Esophagus muscularis mucosa (tissue), 4 donors: ENCODE data around the gene TTC27. TPM values are rescaled to one million over a fixed set of nuclear protein-coding genes. Genes with fewer than 3 reads are reported as not detected.

ENCODE experiments used
- DNase-seq: peaks from one replicate; pipeline ENCODE4 v3.0.0-alpha.2; 2017; ENCODE audit errors: extremely low spot score
- H3K27ac ChIP-seq, 4 donors: fragments of 200-600 bp; sonication (generic); replicated peaks in 1 of 4; 1 replicate in 3 of 4; 2 replicates in 1 of 4; pipeline ENCODE4 v1.5.1; 2016 to 2019; ENCODE audit warnings: mild to moderate bottlenecking in 1 of 4
- H3K27me3 ChIP-seq, 4 donors: fragments of 200-600 bp; sonication (generic); one replicate each; pipeline versions ENCODE4 v1.5.1 to v1.6.0; 2016 to 2019
- H3K36me3 ChIP-seq, 4 donors: fragments of 200-600 bp; sonication (generic); one replicate each; pipeline ENCODE4 v1.5.1; 2016 to 2019
- H3K4me1 ChIP-seq, 4 donors: fragments of 200-600 bp; sonication (generic); one replicate each; pipeline ENCODE4 v1.5.1; 2016 to 2019
- H3K4me3 ChIP-seq, 4 donors: fragments of 200-600 bp; sonication (generic); 1 replicate in 2 of 4; 2 replicates in 2 of 4; pipeline ENCODE4 v1.5.1; 2016 to 2019; ENCODE audit warnings: mild to moderate bottlenecking in 4 of 4, moderate library complexity in 1 of 4
- H3K9me3 ChIP-seq, 4 donors: fragments of 200-600 bp; sonication (generic); 1 replicate in 3 of 4; 2 replicates in 1 of 4; pipeline ENCODE4 v1.5.1; 2016 to 2019
- EP300 ChIP-seq: sonication (generic); formaldehyde crosslinking; IDR thresholded peaks from one replicate; pipeline ENCODE4 v1.6.1; 2017; ENCODE audit warnings: antibody characterized with exemption
- POLR2A ChIP-seq: fragments of 450-650 bp; IDR thresholded peaks from one replicate; pipeline ENCODE4 v1.6.1; 2017; ENCODE audit warnings: antibody characterized with exemption, moderate library complexity, mild to moderate bottlenecking, low read depth
- POLR2AphosphoS5 ChIP-seq, 2 donors: sonication (generic); formaldehyde crosslinking; IDR thresholded peaks; one replicate each; pipeline ENCODE4 v1.6.1; 2017; ENCODE audit warnings: antibody characterized with exemption in 2 of 2
- WGBS: methylation state at CpG from one replicate; pipeline ENCODE4 v1.1.5; 2018; 5-methylcytosine and 5-hydroxymethylcytosine counted together
- intact Hi-C: fragments of 100-400 bp; cut with DNase I; formaldehyde crosslinking; loops from one replicate; pipeline ENCODE4 v1.15.1; 2023
- total RNA-seq, 4 donors: library from RNA; depleted of rRNA; stranded (reverse); fragments of >200 nt; gene quantifications; one replicate each; pipeline versions ENCODE4 v1.1.0 to v1.2.1, GENCODE V29; 2016
- TF ChIP-seq, protein P1 (sequence below), 3 experiments: fragments of 200-600 bp in 2 of 3; fragments of 450-650 bp in 1 of 3; sonication (generic) in 2 of 3; IDR thresholded peaks; one replicate each; pipeline ENCODE4 v1.5.1; 2017 to 2019; ENCODE audit warnings: antibody characterized with exemption in 3 of 3, mild to moderate bottlenecking in 2 of 3, moderate library complexity in 1 of 3

Gene TTC27
- total RNA-seq, 4 donors from 2014 or later: 9.8 to 13.7 (median 12.3) TPM

DNA sequence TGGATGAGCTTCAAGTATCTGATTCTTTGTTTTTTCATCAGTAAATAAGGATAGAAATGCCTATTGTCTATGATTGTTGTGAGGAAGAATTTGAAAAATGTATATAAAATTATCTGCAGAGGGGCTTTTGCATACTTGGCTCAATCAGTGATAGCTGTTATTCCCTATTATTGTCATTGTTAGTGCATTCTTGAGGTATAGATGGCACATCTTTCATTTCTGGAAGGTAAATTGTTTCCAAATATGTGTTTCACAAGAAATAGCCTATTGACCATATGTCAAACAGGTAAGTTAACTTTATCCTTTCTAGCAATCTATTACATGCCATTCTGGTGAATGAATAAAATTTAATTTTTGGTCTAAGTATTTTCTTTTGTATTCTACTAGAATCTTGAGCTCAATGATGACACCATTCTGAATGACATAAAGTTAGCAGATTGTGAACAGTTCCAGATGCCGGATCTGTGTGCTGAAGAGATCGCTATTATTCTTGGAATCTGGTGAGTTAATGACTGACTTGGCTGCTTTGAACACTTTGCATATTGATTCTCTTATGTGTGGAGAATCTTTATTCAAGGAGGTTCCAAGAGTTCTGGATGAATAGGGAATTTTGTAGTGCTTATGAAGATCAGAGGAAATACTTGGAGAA is 44.2 kb downstream of the TTC27 start:
- no peak for DNase-seq
- Histone ChIP-seq H3K4me3 (no peak overlapping the region), H3K36me3 (peaks cover 0 to 49% (median 24%) of the 10 kb centered on the region in 4 donors), H3K4me1 (no peaks in the 10 kb centered on the region), H3K27me3 (no peaks in the 10 kb centered on the region), H3K27ac (no peak overlapping the region), H3K9me3 (no peaks in the 10 kb centered on the region)
- TF ChIP-seq POLR2A (no peak), POLR2AphosphoS5 (IDR thresholded peaks at IDR 0.05) (no peak), EP300 (no peak)
- TF ChIP-seq, protein P1, sequence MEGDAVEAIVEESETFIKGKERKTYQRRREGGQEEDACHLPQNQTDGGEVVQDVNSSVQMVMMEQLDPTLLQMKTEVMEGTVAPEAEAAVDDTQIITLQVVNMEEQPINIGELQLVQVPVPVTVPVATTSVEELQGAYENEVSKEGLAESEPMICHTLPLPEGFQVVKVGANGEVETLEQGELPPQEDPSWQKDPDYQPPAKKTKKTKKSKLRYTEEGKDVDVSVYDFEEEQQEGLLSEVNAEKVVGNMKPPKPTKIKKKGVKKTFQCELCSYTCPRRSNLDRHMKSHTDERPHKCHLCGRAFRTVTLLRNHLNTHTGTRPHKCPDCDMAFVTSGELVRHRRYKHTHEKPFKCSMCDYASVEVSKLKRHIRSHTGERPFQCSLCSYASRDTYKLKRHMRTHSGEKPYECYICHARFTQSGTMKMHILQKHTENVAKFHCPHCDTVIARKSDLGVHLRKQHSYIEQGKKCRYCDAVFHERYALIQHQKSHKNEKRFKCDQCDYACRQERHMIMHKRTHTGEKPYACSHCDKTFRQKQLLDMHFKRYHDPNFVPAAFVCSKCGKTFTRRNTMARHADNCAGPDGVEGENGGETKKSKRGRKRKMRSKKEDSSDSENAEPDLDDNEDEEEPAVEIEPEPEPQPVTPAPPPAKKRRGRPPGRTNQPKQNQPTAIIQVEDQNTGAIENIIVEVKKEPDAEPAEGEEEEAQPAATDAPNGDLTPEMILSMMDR (IDR thresholded peaks at IDR 0.05): no peak
- intact Hi-C loops: no loop called here
- 80% methylated on average over 2 of the region's 2 CpGs for WGBS

DNA sequence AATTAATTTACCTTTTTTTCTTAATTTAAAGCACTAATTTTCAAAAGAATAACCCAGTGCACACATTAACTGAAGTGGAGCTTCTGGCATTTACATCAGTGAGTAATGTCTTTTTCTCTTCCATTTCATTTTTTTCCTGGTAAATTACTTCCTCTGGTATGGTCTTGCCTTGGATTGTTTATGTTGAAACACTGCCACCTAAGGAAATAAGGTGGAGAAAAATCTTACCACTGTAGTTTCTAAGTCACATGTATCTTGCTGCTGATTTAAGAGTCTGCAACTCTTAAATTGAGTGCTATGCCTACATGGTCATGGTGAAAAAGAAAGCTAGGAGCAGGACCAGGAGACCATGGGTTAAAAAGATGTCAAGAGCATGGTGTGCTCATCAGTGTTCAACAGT is 51.0 kb downstream of the TTC27 start:
- H3K36me3 ChIP-seq: peaks cover 0 to 53% (median 18%) of the 10 kb centered on the region in 4 donors

DNA sequence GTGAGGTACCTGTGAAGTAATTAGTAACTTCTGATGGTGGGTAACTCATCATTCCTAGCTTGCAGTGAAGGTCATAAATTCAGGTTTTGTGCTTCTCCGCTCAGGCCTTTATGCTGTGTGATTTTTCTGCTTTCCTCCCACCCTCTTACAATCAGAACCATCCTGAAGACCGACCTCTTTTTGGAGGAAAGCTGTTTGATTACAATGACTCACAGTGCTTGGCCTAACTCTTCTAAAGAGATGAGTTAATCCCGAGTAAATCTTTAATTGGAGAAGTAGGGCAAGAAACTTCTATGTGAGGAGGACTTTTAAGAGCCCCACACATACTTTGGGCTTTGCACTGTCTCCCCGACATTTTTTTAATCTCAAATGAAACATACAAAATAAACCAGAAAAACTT is 53.1 kb downstream of the TTC27 start:
- intact Hi-C loops: no loop called here

More for the DNA sequence above, 51.0 kb downstream of the TTC27 start:
- Histone ChIP-seq H3K27ac (no peak overlapping the region), H3K4me1 (peaks cover 0 to 3% (median 0%) of the 10 kb centered on the region in 4 donors), H3K27me3 (no peaks in the 10 kb centered on the region), H3K4me3 (no peak overlapping the region), H3K9me3 (no peaks in the 10 kb centered on the region)
- TF ChIP-seq POLR2AphosphoS5 (IDR thresholded peaks at IDR 0.05) (no peak), EP300 (no peak), POLR2A (no peak)
- TF ChIP-seq, protein P1 (IDR thresholded peaks at IDR 0.05): no peak
- intact Hi-C loops: no loop called here
- no peak for DNase-seq

DNA sequence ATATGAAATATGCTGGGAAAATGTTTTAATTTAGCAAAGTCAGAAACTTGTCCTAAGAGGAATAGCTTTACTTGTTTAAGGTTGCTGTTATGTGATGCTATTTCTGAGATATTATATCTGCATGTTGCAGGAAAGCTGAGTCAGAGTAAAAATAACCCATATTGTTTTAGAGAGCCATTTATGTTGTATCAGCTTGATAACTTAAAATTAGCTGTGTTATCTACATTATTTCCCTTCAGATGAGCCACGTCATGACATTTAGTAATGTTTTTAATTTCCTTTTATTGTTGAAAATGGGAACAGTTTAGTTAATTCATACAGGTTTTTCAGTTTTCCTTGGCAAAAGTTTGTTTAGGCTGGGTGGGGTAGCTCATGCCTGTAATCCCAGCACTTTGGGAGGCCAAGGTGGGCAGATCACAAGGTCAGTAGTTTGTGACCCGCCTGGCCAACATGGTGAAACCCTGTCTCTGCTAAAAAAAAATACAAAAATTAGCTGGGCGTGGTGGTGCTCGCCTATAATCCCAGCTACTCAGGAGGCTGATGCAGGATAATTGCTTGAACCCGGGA is 55.8 kb downstream of the TTC27 start:
- H3K27me3 ChIP-seq: no peaks in the 10 kb centered on the region
- DNase-seq: no peak
- peaks cover 0 to 3% (median 0%) of the 10 kb centered on the region in 4 donors for H3K4me1 ChIP-seq
- peaks cover 0 to 33% (median 7%) of the 10 kb centered on the region in 4 donors for H3K36me3 ChIP-seq
- TF ChIP-seq POLR2AphosphoS5 (IDR thresholded peaks at IDR 0.05): no peak
- no peak for TF ChIP-seq POLR2A
- no peak for TF ChIP-seq EP300
- TF ChIP-seq, protein P1 (IDR thresholded peaks at IDR 0.05): no peak
- WGBS: 92% methylated on average over 5 of the region's 5 CpGs
- no peak overlapping the region for H3K4me3 ChIP-seq
- intact Hi-C loops: no loop called here
- no peak overlapping the region for H3K27ac ChIP-seq
- no peaks in the 10 kb centered on the region for H3K9me3 ChIP-seq

More for the DNA sequence above, 53.1 kb downstream of the TTC27 start:
- 85% methylated on average over 4 of the region's 4 CpGs for WGBS
- H3K4me1 ChIP-seq: peaks cover 0 to 3% (median 0%) of the 10 kb centered on the region in 4 donors
- no peak overlapping the region for H3K27ac ChIP-seq
- TF ChIP-seq, protein P1 (IDR thresholded peaks at IDR 0.05): no peak
- TF ChIP-seq POLR2A (no peak), POLR2AphosphoS5 (IDR thresholded peaks at IDR 0.05) (no peak), EP300 (no peak)
- H3K4me3 ChIP-seq: no peak overlapping the region
- no peak for DNase-seq
- peaks cover 0 to 38% (median 13%) of the 10 kb centered on the region in 4 donors for H3K36me3 ChIP-seq
- H3K27me3 ChIP-seq: no peaks in the 10 kb centered on the region
- no peaks in the 10 kb centered on the region for H3K9me3 ChIP-seq
